RWPE2 (cell line): ENCODE results near the gene PRDM5.

ENCODE experiments used
- ATAC-seq: fragments of 200-7000 bp; cut with Tn5 transposase; 3 replicates; pipeline ENCODE4 v1.9.1; 2021; ENCODE audit warnings: low read depth
- DNase-seq: peaks from one replicate; pipeline ENCODE4 v3.0.0-alpha.2; 2020; ENCODE audit warnings: low spot score
- H3K27ac ChIP-seq: fragments of 450-650 bp; 2 replicates; pipeline ENCODE4 v1.5.1; 2017; ENCODE audit warnings: mild to moderate bottlenecking; ENCODE audit not compliant: poor library complexity, severe bottlenecking
- H3K27me3 ChIP-seq: fragments of 250-450 bp; sonication (Bioruptor Pico); 2 replicates; pipeline ENCODE4 v1.5.1; 2021; ENCODE audit warnings: mild to moderate bottlenecking, moderate library complexity; ENCODE audit not compliant: insufficient read depth, poor library complexity, severe bottlenecking
- H3K36me3 ChIP-seq: fragments of 250-450 bp; sonication (Bioruptor Pico); 2 replicates; pipeline ENCODE4 v1.5.1; 2020; ENCODE audit warnings: low read depth, mild to moderate bottlenecking, moderate library complexity
- H3K4me1 ChIP-seq: fragments of 250-450 bp; sonication (Bioruptor Pico); 2 replicates; pipeline ENCODE4 v1.5.1; 2021; ENCODE audit warnings: mild to moderate bottlenecking, moderate library complexity; ENCODE audit not compliant: insufficient read depth, poor library complexity, severe bottlenecking
- H3K4me3 ChIP-seq: fragments of 250-450 bp; sonication (Bioruptor Pico); 2 replicates; pipeline ENCODE4 v1.5.1; 2021; ENCODE audit warnings: mild to moderate bottlenecking, moderate library complexity; ENCODE audit not compliant: severe bottlenecking
- H3K9me3 ChIP-seq: fragments of 250-450 bp; sonication (Bioruptor Pico); 2 replicates; pipeline ENCODE4 v1.5.1; 2021; ENCODE audit warnings: mild to moderate bottlenecking, moderate library complexity; ENCODE audit not compliant: severe bottlenecking
- TF ChIP-seq, protein P1 (sequence below): fragments of 450-650 bp; IDR thresholded peaks from one replicate; pipeline ENCODE4 v1.5.1; 2017; ENCODE audit warnings: mild to moderate bottlenecking, moderate library complexity; ENCODE audit not compliant: poor library complexity, severe bottlenecking

PRDM5 gene

DNA sequence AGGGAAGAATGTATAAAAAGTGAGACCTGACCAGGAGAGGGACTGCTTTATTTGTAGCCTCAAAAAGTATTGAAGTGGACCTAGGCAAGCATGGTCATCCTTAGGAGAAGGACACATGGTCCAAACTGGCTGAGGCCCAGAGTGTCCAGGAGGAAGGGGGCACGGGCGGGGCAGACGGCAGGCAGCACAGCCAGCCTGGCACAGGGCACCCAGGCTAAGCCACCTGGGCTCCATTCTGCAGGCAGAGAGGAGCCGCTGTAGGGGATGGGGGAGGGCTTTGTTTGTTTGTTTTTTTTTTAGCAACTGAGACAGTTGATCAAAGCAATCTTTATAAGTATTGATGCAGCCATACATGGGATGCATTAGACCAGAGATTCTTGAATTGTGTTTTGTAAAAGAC is 188.6 kb downstream of the PRDM5 start:
- Histone ChIP-seq H3K27ac (no peak overlapping the region), H3K4me1 (no peaks in the 10 kb centered on the region), H3K9me3 (no peaks in the 10 kb centered on the region), H3K4me3 (no peak overlapping the region), H3K27me3 (no peaks in the 10 kb centered on the region), H3K36me3 (no peaks in the 10 kb centered on the region)
- no peak for ATAC-seq
- DNase-seq: no peak
- TF ChIP-seq, protein P1, sequence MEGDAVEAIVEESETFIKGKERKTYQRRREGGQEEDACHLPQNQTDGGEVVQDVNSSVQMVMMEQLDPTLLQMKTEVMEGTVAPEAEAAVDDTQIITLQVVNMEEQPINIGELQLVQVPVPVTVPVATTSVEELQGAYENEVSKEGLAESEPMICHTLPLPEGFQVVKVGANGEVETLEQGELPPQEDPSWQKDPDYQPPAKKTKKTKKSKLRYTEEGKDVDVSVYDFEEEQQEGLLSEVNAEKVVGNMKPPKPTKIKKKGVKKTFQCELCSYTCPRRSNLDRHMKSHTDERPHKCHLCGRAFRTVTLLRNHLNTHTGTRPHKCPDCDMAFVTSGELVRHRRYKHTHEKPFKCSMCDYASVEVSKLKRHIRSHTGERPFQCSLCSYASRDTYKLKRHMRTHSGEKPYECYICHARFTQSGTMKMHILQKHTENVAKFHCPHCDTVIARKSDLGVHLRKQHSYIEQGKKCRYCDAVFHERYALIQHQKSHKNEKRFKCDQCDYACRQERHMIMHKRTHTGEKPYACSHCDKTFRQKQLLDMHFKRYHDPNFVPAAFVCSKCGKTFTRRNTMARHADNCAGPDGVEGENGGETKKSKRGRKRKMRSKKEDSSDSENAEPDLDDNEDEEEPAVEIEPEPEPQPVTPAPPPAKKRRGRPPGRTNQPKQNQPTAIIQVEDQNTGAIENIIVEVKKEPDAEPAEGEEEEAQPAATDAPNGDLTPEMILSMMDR: no peak

DNA sequence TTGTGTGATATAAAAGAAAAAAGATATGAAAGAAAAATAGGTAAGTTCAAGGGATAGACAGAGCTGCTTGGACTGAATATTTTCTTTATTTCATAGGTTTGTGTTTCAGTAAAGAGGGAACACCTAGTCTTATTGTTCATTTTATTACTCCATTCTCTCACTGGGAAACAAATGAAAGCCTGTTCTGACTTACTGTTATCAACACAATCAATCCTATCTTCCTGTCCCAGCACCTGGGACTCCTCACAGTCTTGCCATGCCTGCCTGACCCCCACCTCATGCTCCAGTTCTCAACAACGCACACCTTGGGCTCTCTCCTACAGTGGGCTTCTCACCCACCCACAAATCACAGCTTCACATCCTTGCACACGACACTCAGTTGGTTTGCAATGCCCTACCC is 189.5 kb downstream of the PRDM5 start:
- DNase-seq (no peak), ATAC-seq (no peak)
- no peaks in the 10 kb centered on the region for H3K36me3 ChIP-seq
- no peaks in the 10 kb centered on the region for H3K4me1 ChIP-seq
- TF ChIP-seq, protein P1: no peak
- no peaks in the 10 kb centered on the region for H3K27me3 ChIP-seq
- no peaks in the 10 kb centered on the region for H3K9me3 ChIP-seq
- H3K4me3 ChIP-seq: no peak overlapping the region
- H3K27ac ChIP-seq: no peak overlapping the region

DNA sequence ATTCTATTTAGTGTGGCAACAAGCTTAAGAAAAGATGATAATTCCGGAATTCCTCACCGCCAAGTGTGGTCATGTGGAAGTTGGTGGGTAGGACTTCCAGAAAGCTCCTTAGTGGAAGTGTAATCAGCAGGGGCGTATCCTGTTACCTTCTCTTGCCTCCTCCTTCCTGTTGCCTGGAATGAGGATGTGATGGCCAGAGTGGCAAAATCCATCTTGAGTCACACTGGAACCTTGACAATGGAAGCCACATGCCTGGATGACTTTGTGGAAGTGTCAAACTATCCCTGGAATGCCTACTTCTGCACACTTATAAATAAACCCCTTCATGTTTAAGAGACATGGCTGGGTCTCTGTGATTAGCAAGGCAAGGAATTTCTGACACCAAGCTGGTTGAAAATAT is 191.0 kb downstream of the PRDM5 start:
- no peaks in the 10 kb centered on the region for H3K4me1 ChIP-seq
- no peaks in the 10 kb centered on the region for H3K9me3 ChIP-seq
- TF ChIP-seq, protein P1: no peak
- DNase-seq (no peak), ATAC-seq (no peak)
- no peaks in the 10 kb centered on the region for H3K27me3 ChIP-seq
- H3K27ac ChIP-seq: no peak overlapping the region
- H3K4me3 ChIP-seq: no peak overlapping the region
- no peaks in the 10 kb centered on the region for H3K36me3 ChIP-seq

DNA sequence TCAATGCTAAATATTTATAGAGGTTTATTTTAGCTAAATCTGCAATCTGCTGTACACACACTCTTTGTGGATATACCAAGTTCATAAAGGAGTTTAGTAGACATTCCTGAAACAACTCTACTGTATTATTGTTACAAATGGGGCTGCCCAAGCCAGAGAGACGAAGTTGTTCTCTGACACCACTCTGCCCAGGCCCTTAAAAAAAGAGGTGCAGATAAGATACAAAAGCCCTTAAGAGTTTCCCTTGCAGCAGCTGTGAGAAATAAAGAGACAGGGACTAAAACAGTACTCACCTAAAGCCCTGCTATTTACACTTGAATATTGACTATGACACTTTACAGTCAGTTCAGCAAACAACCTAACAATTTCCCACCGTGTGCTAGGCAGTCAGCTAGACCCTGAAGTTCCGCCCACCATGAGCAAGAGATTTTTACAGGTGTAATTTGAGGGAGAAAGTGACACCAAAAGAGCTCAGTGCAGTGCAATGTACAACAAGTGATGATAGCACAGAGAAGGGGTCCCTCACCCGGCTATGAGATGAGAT is 191.7 kb downstream of the PRDM5 start:
- Histone ChIP-seq H3K36me3 (no peaks in the 10 kb centered on the region), H3K27ac (no peak overlapping the region), H3K4me3 (no peak overlapping the region), H3K4me1 (no peaks in the 10 kb centered on the region), H3K9me3 (no peaks in the 10 kb centered on the region), H3K27me3 (no peaks in the 10 kb centered on the region)
- DNase-seq (no peak), ATAC-seq (no peak)
- TF ChIP-seq, protein P1: no peak

DNA sequence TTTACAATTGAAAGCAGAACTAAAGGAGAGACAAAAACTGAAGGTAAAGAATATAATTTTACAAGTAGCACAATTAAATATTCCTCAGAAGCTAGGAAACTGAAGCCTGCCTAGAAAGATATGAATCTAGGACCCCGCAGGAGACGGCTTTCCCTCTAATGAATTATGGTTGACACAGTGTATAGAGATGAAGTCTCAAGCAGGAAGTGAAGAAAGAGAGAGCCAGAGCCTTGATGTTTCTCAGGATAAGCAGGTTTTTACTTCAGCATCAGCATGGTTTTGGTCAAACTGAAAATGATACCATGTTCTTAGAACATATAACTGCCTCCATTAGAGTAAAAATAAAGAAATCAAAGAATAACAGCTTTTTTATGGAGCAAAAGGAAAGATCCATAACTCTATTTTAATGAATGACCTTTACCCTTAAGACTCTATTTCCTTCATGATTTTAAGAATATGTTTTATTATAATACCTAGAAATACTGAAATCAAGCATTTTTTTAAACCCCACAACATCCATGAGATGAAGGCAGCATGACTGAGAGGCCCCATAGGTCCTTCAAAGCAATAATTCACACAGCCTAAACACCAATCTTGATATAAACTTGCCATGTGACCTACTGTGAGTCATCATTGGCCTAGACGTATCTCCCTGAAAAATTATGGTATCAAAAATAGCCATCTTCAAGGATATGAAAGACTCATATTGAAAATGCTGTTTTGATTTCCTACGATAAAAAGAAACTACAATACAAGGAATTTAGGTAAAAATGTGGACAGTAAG is 193.4 kb downstream of the PRDM5 start:
- H3K4me3 ChIP-seq: no peak overlapping the region
- H3K9me3 ChIP-seq: no peaks in the 10 kb centered on the region
- DNase-seq: no peak
- no peak for ATAC-seq
- TF ChIP-seq, protein P1: no peak
- no peaks in the 10 kb centered on the region for H3K36me3 ChIP-seq
- no peak overlapping the region for H3K27ac ChIP-seq
- no peaks in the 10 kb centered on the region for H3K4me1 ChIP-seq
- no peaks in the 10 kb centered on the region for H3K27me3 ChIP-seq
